ENCODE data around the gene PCYT2. TPM values are rescaled to one million over a fixed set of nuclear protein-coding genes. Genes with fewer than 3 reads are reported as not detected.

The PCYT2 gene
- total and polyA plus RNA-seq, 2 donors (not counting 1 experiment from before 2014, with no cell fraction given) = 33.4 to 34.9 TPM

GRCh38 chr17:81924557-81925532, 13.6 kb upstream of the PCYT2 start:
- Histone ChIP-seq H2AFZ (ENCODE audit: insufficient read depth, low read depth, low read length, poor library complexity, severe bottlenecking) (no peak overlapping the region), H3K9ac (ENCODE audit: low read length) (no peak overlapping the region), H3K27me3 (replicated peaks in 1 of 4; ENCODE audit: control extremely low read depth in 1 of 4, control insufficient read depth in 3 of 4, insufficient read depth in 4 of 4, low read length in 3 of 4) (peaks cover 0 to 18% (median 9%) of the 10 kb centered on the region in 4 experiments), H3K79me2 (ENCODE audit: control insufficient read depth, insufficient read depth, low read length) (peaks cover 52% of the 10 kb centered on the region), H3K4me3 (ENCODE audit: control extremely low read depth in 1 of 5, extremely low read depth in 1 of 5, insufficient read depth in 1 of 5, low read depth in 2 of 5, low read length in 4 of 5) (no peak overlapping the region), H3K4me2 (replicated peaks; ENCODE audit: low read depth, low read length, poor library complexity, severe bottlenecking) (no peak overlapping the region), H4K20me1 (ENCODE audit: control insufficient read depth, insufficient read depth, low read length, poor library complexity, severe bottlenecking) (peaks cover 37% of the 10 kb centered on the region), H3K36me3 (replicated peaks in 1 of 2; ENCODE audit: control extremely low read depth in 1 of 2, control insufficient read depth in 1 of 2, extremely low read depth in 1 of 2, insufficient read depth in 2 of 2, low read length in 1 of 2) (peaks cover 0 to 4% of the 10 kb centered on the region in 2 experiments), H3K9me3 (ENCODE audit: control extremely low read depth in 1 of 3, control insufficient read depth in 2 of 3, insufficient read depth in 1 of 3, low read length in 2 of 3) (no peaks in the 10 kb centered on the region), H3K4me1 (ENCODE audit: control insufficient read depth in 2 of 2, insufficient read depth in 2 of 2, low read length in 2 of 2) (peaks cover 26 to 35% of the 10 kb centered on the region in 2 donors), H3K27ac (ENCODE audit: low read length in 2 of 2) (no peak overlapping the region)
- no peak for TF ChIP-seq EZH2 (IDR thresholded peaks at IDR 0.05; ENCODE audit: borderline replicate concordance, insufficient read depth, low read depth, low read length, poor library complexity, severe bottlenecking)
- TF ChIP-seq CTCF (IDR thresholded peaks at IDR 0.05) = no peak
- POLR2A ChIA-PET = no interaction called here
- 81% methylated on average over 20 of the region's 21 CpGs for WGBS (ENCODE audit: insufficient coverage)
- H3K27ac Mint-ChIP-seq = peak overlapping the region; percentile 7
- DNase-seq = no peak
- no peak overlapping the region for H3K4me3 Mint-ChIP-seq
- no peaks in the 10 kb centered on the region for H3K9me3 Mint-ChIP-seq (ENCODE audit: insufficient read depth)
- CTCF ChIA-PET = interaction anchor here (0.7 to 1.2 kb wide), 2 partner anchors 35 to 567 kb away, joined by 3 to 7 read pairs; no protein-coding TSS in a partner anchor
- peaks cover 3% of the 10 kb centered on the region for H3K27me3 Mint-ChIP-seq
- no peak for ATAC-seq (ENCODE audit: low read depth)
- peaks cover 26% of the 10 kb centered on the region for H3K4me1 Mint-ChIP-seq
- intact Hi-C loops (cut with micrococcal nuclease) = loop anchor here (5.0 kb wide), 2 partner anchors 33 to 93 kb away; partner anchors contain the start of genes ALYREF, ANAPC11 and MCRIP1
